Epidermal melanocyte (primary cell): ENCODE results near the gene TCERG1L.
"Not testable (repeated sequence)": the region's sequence is repeated elsewhere in the genome, so short reads cannot be mapped to it uniquely, and the experiment has no call there.

Source experiments
- DNase-seq: peaks from one replicate; pipeline ENCODE4 v3.0.0; 2011; ENCODE audit warnings: low spot score; ENCODE audit not compliant: insufficient read length

TCERG1L gene

DNA sequence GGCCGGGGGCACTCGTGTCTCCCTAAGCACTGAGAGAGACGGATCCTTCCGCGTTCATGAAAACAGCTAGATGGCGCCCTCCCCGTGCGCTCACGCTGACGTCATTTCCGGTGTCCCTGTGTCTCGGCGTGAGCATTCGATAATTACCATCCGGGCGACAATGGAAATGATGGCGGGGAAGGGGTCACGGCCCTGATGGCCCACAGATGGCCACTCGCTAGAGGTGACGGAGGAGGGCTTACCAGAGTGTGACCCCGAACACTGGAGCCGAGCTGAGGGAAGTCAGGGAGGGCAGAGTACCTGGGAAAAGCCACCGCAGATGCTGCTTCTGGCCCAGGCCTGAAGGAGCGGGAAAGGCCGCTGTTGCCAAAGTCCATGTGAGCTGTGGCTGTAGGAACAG lies 222.9 kb downstream of the TCERG1L start:
- no peak for DNase-seq

- DNase-seq: no peak
These were observed 223.9 kb downstream of the TCERG1L start for GRCh38 chr10:131087464-131088215.

DNA sequence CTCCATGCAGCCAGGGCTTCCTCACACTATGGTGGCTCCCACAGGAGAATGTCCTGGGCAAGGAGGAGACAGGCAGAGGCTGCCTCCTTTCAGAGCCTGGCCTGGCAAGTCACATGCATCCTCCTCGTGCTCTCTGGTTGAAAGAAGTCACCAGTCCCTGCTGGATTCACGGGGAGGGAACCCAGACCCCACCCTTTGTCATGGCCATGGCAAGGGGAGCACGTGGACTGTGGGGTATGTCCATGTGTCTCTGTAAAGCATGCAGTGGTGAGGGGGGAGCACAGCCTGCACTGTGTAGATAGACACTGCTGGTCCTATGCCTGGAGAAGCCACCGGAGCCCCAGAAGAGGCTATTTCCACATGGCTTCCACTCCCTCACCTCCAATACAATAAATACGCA lies 225.0 kb downstream of the TCERG1L start:
- DNase-seq: no peak

- no peak for DNase-seq
These were observed 225.4 kb downstream of the TCERG1L start for GRCh38 chr10:131086094-131086493.

- no peak for DNase-seq
These were observed 226.2 kb downstream of the TCERG1L start for GRCh38 chr10:131085091-131085860.

DNA sequence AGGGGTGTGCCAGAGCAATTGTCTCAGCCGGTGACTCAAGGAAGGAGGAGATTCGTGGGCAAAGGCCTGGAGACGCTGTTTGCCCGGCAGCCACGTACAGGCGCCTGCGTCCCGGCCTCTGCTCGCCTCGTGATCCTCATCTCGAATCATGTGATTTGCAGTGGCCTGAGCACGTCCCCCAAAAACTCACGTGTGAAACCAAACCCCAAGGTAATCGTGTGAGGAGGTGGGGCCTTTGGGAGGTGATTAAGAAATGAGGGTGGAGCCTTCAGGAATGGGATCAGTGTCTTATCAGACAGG lies 226.8 kb downstream of the TCERG1L start:
- DNase-seq: no peak

DNA sequence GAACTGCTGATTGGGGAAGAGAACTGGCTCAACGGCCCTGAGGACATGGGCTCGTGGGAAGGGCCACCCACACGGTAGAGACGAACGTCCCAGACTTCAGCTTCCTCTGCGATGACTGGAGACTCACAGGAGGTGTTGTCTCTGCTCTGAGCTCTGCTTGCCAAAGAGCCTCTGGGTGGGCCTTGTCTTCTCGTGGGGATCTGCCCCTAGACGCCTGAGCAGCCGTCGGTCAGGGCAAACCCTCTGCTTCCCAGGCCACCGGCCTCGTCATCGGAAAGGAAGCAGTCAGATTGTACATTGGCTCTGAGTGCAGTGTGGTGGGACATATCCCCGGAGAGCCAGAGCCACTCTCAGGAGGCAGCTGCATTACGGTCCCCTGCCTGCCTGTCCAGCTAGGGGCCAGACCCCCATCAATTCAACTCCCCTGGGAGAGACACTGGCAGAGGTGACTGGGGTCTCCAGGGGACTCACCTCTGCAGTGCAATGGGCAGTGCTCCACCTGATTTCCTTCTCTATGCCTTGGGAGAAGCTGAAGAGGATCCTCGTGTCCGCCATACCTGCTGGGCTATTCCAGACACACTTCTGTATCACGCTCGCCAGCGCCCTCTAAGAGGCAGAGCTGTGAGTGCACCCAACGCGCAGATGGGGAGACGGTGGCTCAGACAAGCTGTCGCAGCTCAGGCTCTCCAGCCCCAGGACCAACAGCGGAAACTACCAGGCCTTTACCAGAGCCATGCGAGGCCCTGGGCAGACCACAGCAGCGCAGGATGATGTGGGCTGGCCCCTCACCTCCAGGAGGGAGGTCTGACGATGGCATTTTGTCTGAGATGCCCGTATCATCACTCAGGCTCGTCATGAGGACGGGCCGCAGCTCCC lies 227.4 kb downstream of the TCERG1L start:
- DNase-seq: no peak

- no peak for DNase-seq
These were observed 228.5 kb downstream of the TCERG1L start for GRCh38 chr10:131082991-131083481.

- DNase-seq: no peak
These were observed 229.2 kb downstream of the TCERG1L start for GRCh38 chr10:131082201-131082850.

- DNase-seq: no peak
These were observed 229.7 kb downstream of the TCERG1L start for GRCh38 chr10:131081786-131082185.

- DNase-seq: no peak
These were observed 230.1 kb downstream of the TCERG1L start for GRCh38 chr10:131081376-131081775.

DNA sequence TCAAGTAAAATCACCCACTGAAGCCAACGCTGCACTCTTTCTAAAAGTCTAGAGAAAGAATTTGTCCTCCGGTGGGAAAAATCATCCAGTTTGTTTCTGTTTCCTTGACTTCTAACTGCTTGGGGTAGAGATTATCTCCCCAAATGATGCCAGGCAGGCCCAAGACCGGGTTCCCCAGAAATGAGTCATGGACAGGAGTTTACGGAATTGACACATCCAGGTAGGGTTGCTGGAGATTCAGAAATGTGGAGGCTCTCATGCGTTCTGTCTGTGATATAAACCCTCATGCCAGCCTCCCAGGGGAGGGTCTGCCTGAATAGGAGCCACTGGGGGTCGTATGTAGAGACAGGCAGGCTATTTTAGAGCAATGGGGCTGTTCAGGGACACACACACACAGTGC lies 230.9 kb downstream of the TCERG1L start:
- DNase-seq: no peak

- peak; percentile 11 for DNase-seq
These were observed 232.2 kb downstream of the TCERG1L start for GRCh38 chr10:131079314-131079713.

DNA sequence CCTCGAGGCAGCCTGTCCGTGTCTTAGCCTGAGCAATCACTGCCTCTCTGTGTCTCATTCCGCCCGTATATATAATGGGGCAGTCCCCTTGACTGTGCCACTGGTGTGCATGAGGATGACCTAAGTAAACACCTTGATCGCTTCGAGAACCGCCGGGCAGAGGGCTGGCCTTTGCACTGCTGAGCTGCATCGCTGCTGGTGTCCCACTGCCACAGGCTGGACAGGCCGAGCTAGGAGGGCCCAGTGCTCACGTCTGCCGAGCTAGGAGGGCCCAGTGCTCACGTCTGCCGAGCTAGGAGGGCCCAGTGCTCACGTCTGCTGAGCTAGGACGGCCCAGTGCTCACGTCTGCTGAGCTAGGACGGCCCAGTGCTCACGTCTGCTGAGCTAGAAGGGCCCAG lies 232.6 kb downstream of the TCERG1L start:
- DNase-seq: not testable (repeated sequence)

- DNase-seq: peak; percentile 3
These were observed 233.2 kb downstream of the TCERG1L start for GRCh38 chr10:131078131-131078881.

GRCh38 chr10:131077724-131078123 lies 233.8 kb downstream of the TCERG1L start:
- DNase-seq: no peak

GRCh38 chr10:131077031-131077430 lies 234.5 kb downstream of the TCERG1L start:
- peak; percentile 0 for DNase-seq

DNA sequence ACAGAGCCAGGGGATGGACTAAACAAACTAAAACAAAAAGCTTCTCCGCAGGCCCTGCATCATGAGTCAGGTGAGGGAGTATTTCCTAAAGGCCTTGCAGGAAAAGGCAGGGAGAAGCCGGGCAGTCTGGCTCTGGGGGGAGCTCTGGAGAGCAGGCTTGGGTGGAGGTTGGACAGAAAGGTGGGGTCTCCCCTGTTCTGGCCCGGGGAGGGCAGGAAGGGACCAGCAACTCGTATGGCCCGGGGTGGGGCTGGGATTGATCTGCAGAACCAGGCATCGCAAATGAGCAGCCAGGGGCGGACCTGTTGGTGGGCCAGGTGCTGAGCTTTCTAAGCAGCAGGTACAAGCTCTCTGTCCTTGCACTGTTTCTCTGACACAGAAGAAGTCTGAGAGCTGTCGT lies 235.2 kb downstream of the TCERG1L start:
- DNase-seq: no peak

DNA sequence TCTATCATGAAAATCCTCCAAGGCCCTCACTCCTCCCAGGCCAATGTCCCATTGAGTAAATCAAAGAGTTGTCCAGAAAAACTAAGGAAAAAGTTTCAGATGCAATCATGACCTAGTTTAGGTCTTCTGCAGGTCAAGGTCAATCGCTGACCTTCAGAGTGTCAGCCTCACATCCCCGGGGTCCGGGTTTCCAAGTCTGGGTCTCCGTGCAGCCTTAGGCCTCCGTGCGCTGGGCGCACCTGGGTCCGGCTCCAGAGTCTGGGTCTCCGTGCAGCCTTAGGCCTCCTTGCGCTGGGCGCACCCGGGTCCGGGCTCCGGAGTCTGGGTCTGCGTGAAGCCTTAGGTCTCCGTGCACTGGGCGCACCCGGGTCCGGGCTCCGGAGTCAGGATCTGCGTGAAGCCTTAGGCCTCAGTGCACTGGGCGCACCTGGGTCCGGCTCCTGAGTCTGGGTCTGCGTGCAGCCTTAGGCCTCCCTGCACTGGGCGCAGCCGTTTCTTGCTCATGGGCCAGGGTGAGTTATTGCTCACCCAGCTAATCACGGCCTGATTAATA lies 236.2 kb downstream of the TCERG1L start:
- peak; percentile 0 for DNase-seq

DNA sequence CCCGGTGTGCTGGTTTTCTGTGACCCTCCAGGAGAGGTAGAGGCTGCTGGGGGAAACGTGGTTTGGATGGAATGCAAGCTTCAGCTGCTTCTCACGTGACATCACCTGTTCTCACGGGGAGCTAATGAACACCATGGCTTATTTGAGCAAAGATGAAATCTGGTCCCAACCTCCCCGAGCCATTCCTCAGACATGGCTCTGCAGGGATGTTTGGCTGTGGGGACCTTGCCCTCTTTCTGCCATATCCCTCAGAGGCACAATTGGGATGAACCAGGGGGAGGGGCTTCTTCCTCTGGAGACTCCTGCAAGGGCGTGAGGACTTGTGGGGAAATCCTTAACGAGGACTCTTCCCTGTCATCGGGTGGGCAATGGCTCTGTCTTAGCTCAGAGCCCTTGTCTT lies 236.8 kb downstream of the TCERG1L start:
- DNase-seq: peak; percentile 1
